HepG2 (cell line): ENCODE data around the gene ODAPH. TPM values are rescaled to one million over a fixed set of nuclear protein-coding genes. Genes with fewer than 3 reads are reported as not detected.

Source experiments
- ATF7 ChIP-seq, 2 experiments: fragments of 450-650 bp in 1 of 2; sonication (generic) in 1 of 2; formaldehyde crosslinking in 1 of 2; IDR thresholded peaks; 2 replicates each; pipeline versions ENCODE4 v1.4.0 to v1.6.1; 2016 to 2020; ENCODE audit warnings: antibody characterized with exemption in 1 of 2, mild to moderate bottlenecking in 1 of 2, missing genetic modification reagents in 1 of 2
- ATF7-NPFF ChIP-seq: sonication (generic); formaldehyde crosslinking; IDR thresholded peaks from 2 replicates; pipeline ENCODE4 v1.8.1; 2023; ENCODE audit warnings: mild to moderate bottlenecking, low read depth, missing genetic modification reagents, moderate library complexity
- CBFB ChIP-seq: sonication (generic); formaldehyde crosslinking; IDR thresholded peaks from 2 replicates; pipeline ENCODE4 v1.4.0; 2020; ENCODE audit warnings: missing genetic modification reagents
- DR1 ChIP-seq: sonication (generic); formaldehyde crosslinking; IDR thresholded peaks from 2 replicates; pipeline ENCODE4 v1.8.0; 2021; ENCODE audit warnings: mild to moderate bottlenecking, missing genetic modification reagents, inconsistent platforms
- EP300 ChIP-seq, 3 experiments: sonication (generic) in 1 of 3; formaldehyde crosslinking in 1 of 3; IDR thresholded peaks; 2 replicates each; pipeline versions ENCODE4 v1.5.1 to v1.6.1; 2011 to 2020; ENCODE audit warnings: low read depth in 2 of 3, low read length in 2 of 3, borderline replicate concordance in 1 of 3, improper control_type of control experiment in 1 of 3, mild to moderate bottlenecking in 1 of 3, missing genetic modification reagents in 1 of 3, moderate library complexity in 1 of 3
- HDAC6 ChIP-seq: fragments of 200-600 bp; sonication (generic); IDR thresholded peaks from 2 replicates; pipeline ENCODE4 v1.7.0; 2017; ENCODE audit warnings: mild to moderate bottlenecking, antibody characterized with exemption, low read length, low read depth
- HHEX ChIP-seq: IDR thresholded peaks from 2 replicates; pipeline ENCODE4 v1.6.1; 2016; ENCODE audit warnings: control low read depth
- NR3C1 ChIP-seq: sonication (generic); formaldehyde crosslinking; IDR thresholded peaks from 2 replicates; pipeline ENCODE4 v1.4.0; 2020; ENCODE audit warnings: missing genetic modification reagents
- PTBP1 ChIP-seq: fragments of 200-400 bp; formaldehyde crosslinking; IDR thresholded peaks from 2 replicates; pipeline ENCODE4 v1.6.1; 2018; ENCODE audit warnings: low read length, low read depth; ENCODE audit not compliant: poor library complexity, severe bottlenecking
- RARG ChIP-seq: sonication (generic); formaldehyde crosslinking; IDR thresholded peaks from 2 replicates; pipeline ENCODE4 v1.4.0; 2020; ENCODE audit warnings: low read depth, mild to moderate bottlenecking, missing genetic modification reagents
- SIN3A ChIP-seq: IDR thresholded peaks from 2 replicates; pipeline ENCODE4 v1.6.1; 2011; ENCODE audit warnings: low read depth, mild to moderate bottlenecking, control low read depth, low read length, borderline replicate concordance
- SSRP1 ChIP-seq: IDR thresholded peaks from 2 replicates; pipeline ENCODE4 v1.6.1; 2016; ENCODE audit warnings: control low read depth
- TBX2 ChIP-seq: sonication (generic); formaldehyde crosslinking; IDR thresholded peaks from 2 replicates; pipeline ENCODE4 v1.5.0; 2020; ENCODE audit warnings: missing genetic modification reagents, mild to moderate bottlenecking, borderline replicate concordance
- WIZ ChIP-seq: sonication (generic); formaldehyde crosslinking; IDR thresholded peaks from 2 replicates; pipeline ENCODE4 v1.5.1; 2020; ENCODE audit warnings: mild to moderate bottlenecking, missing genetic modification reagents
- YEATS4 ChIP-seq: sonication (generic); formaldehyde crosslinking; IDR thresholded peaks from 2 replicates; pipeline ENCODE4 v1.4.0; 2020; ENCODE audit warnings: missing genetic modification reagents, borderline replicate concordance
- YY1 ChIP-seq: IDR thresholded peaks from 2 replicates; pipeline ENCODE4 v1.6.1; 2011; ENCODE audit warnings: low read length, low read depth, moderate library complexity, mild to moderate bottlenecking; ENCODE audit not compliant: insufficient read depth, insufficient replicate concordance
- ZBTB25 ChIP-seq: IDR thresholded peaks from 2 replicates; pipeline ENCODE4 v1.6.1; 2018; ENCODE audit warnings: missing genetic modification reagents
- ZNF510 ChIP-seq: sonication (generic); formaldehyde crosslinking; IDR thresholded peaks from 2 replicates; pipeline ENCODE4 v1.4.0; 2020; ENCODE audit warnings: low read depth, mild to moderate bottlenecking, missing genetic modification reagents
- ZNF749 ChIP-seq: sonication (generic); formaldehyde crosslinking; IDR thresholded peaks from 2 replicates; pipeline ENCODE4 v1.8.0; 2022; ENCODE audit warnings: mild to moderate bottlenecking, missing genetic modification reagents, moderate library complexity, borderline replicate concordance
- ZSCAN9 ChIP-seq: IDR thresholded peaks from 2 replicates; pipeline ENCODE4 v1.6.1; 2016; ENCODE audit warnings: borderline replicate concordance
- polyA plus RNA-seq, 8 experiments: library from polyadenylated mRNA; depleted of rRNA in 3 of 8; stranded (reverse) in 7 of 8; unstranded in 1 of 8; fragments of >200 nt; fragmentation: Illumina TruSeq in 4 of 8; extraction: Trizol in 4 of 8; gene quantifications; 2 replicates each; pipeline versions ENCODE4 v1.2.1 to v1.2.3, GENCODE V29; 2011 to 2016; ENCODE audit warnings: low read depth in 4 of 8, missing spikeins in 1 of 8, mixed read lengths in 1 of 8; ENCODE audit not compliant: insufficient read depth in 1 of 8
- total RNA-seq, 5 experiments: library from RNA; depleted of rRNA; stranded (reverse); fragments of >200 nt; fragmentation: Illumina TruSeq; extraction: Trizol; gene quantifications; 2 replicates each; pipeline ENCODE4 v1.2.3, GENCODE V29; 2016; ENCODE audit warnings: low read depth in 1 of 5
- TF ChIP-seq, protein P1 (sequence below): sonication (generic); formaldehyde crosslinking; IDR thresholded peaks from 2 replicates; pipeline ENCODE4 v1.8.1; 2022; ENCODE audit warnings: mild to moderate bottlenecking, missing genetic modification reagents
- TF ChIP-seq, protein P2 (sequence below): sonication (generic); formaldehyde crosslinking; IDR thresholded peaks from 2 replicates; pipeline ENCODE4 v1.5.1; 2020; ENCODE audit warnings: missing genetic modification reagents, mild to moderate bottlenecking, borderline replicate concordance
- TF ChIP-seq, protein P3 (sequence below): sonication (generic); formaldehyde crosslinking; IDR thresholded peaks from 2 replicates; pipeline ENCODE4 v1.8.1; 2023; ENCODE audit warnings: mild to moderate bottlenecking, moderate library complexity, missing genetic modification reagents

Gene ODAPH
- total and polyA plus RNA-seq, 2 of the 13 experiments (the other 11 are each of a cell fraction or from before 2014, with no cell fraction given) = 0.50 TPM; not detected in 1

- TF ChIP-seq, protein P1, sequence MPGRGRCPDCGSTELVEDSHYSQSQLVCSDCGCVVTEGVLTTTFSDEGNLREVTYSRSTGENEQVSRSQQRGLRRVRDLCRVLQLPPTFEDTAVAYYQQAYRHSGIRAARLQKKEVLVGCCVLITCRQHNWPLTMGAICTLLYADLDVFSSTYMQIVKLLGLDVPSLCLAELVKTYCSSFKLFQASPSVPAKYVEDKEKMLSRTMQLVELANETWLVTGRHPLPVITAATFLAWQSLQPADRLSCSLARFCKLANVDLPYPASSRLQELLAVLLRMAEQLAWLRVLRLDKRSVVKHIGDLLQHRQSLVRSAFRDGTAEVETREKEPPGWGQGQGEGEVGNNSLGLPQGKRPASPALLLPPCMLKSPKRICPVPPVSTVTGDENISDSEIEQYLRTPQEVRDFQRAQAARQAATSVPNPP (CRISPR knock-in tag) = no peak; the same call in 1 of the 2 replicates
- peak; percentile 82 for TF ChIP-seq TBX2
- TF ChIP-seq YY1 = peak; percentile 97
- peak in 1 of 2 experiments; percentile 32; a peak in 1 of 4 replicates for TF ChIP-seq EP300 (IDR thresholded peaks at IDR 0.05; ENCODE audit: low read depth in 2 of 2, low read length in 2 of 2)
- no peak; the same call in 1 of the 2 replicates for TF ChIP-seq EP300 (CRISPR knock-in tag; IDR thresholded peaks at IDR 0.05; ENCODE audit: borderline replicate concordance)
- no peak; the same call in 1 of the 2 replicates for TF ChIP-seq WIZ
- TF ChIP-seq DR1 (CRISPR knock-in tag) = peak; percentile 76
- TF ChIP-seq RARG (CRISPR knock-in tag) = 0 out of 2 replicates have a peak, but pooled peaks have one; percentile 41
- TF ChIP-seq, protein P2, sequence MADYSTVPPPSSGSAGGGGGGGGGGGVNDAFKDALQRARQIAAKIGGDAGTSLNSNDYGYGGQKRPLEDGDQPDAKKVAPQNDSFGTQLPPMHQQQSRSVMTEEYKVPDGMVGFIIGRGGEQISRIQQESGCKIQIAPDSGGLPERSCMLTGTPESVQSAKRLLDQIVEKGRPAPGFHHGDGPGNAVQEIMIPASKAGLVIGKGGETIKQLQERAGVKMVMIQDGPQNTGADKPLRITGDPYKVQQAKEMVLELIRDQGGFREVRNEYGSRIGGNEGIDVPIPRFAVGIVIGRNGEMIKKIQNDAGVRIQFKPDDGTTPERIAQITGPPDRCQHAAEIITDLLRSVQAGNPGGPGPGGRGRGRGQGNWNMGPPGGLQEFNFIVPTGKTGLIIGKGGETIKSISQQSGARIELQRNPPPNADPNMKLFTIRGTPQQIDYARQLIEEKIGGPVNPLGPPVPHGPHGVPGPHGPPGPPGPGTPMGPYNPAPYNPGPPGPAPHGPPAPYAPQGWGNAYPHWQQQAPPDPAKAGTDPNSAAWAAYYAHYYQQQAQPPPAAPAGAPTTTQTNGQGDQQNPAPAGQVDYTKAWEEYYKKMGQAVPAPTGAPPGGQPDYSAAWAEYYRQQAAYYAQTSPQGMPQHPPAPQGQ = no peak
- TF ChIP-seq, protein P3, sequence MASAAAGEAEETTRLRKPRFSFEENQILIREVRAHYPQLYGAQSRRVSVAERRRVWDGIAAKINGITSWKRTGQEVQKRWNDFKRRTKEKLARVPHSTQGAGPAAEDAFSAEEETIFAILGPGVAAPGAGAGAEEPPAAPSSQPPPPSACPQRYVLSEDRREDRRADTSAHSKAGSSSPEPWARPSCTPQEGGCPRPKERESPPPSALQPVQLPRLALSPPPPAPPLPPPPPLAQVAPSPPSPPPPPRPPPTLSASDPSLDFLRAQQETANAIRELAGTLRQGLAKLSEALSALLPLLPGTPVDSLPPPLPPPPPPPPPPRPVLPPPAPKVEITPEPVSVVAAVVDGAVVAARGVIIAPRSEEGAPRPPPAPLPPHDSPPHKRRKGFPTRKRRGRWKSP (CRISPR knock-in tag) = peak; percentile 79
- TF ChIP-seq ZBTB25 (CRISPR knock-in tag) = peak; percentile 86
- 0 out of 2 replicates have a peak, but pooled peaks have one; percentile 58 for TF ChIP-seq SIN3A
- TF ChIP-seq ZSCAN9 (CRISPR knock-in tag) = peak; percentile 87
- no peak for TF ChIP-seq NR3C1
- TF ChIP-seq ZNF749 (CRISPR knock-in tag) = peak; percentile 77; the same call in 1 of the 2 replicates
- peak; percentile 82; the same call in 1 of the 2 replicates for TF ChIP-seq YEATS4 (CRISPR knock-in tag)
- TF ChIP-seq ATF7-NPFF (CRISPR knock-in tag) = peak; percentile 86
- no peak for TF ChIP-seq CBFB
- no peak for TF ChIP-seq HDAC6
- TF ChIP-seq PTBP1 = no peak
- TF ChIP-seq HHEX = 0 out of 2 replicates have a peak, but pooled peaks have one; percentile 6
- peak; percentile 59; the same call in 1 of the 2 replicates for TF ChIP-seq ZNF510
- no peak for TF ChIP-seq ATF7 (IDR thresholded peaks at IDR 0.05)
- TF ChIP-seq ATF7 (CRISPR knock-in tag; IDR thresholded peaks at IDR 0.05) = no peak
- no peak for TF ChIP-seq SSRP1 (CRISPR knock-in tag)
Observed at GRCh38 chr4:75514131-75514948, 41.5 kb upstream of the ODAPH start, which contains the start of the genes RCHY1 and THAP6 (continued).
